Ishikawa (cell line): ENCODE results near the gene ABTB2.

Experiments
- CEBPB ChIP-seq: IDR thresholded peaks from 2 replicates; pipeline ENCODE4 v1.6.1; 2012
- CREB1 ChIP-seq: IDR thresholded peaks from 2 replicates; pipeline ENCODE4 v1.6.1; 2012; ENCODE audit warnings: low read depth
- EGR1 ChIP-seq: IDR thresholded peaks from 2 replicates; pipeline ENCODE4 v1.6.1; 2012
- EP300 ChIP-seq: IDR thresholded peaks from 2 replicates; pipeline ENCODE4 v1.6.1; 2012; ENCODE audit warnings: borderline replicate concordance
- MAX ChIP-seq: IDR thresholded peaks from 2 replicates; pipeline ENCODE4 v1.6.1; 2012
- NFIC ChIP-seq: IDR thresholded peaks from 2 replicates; pipeline ENCODE4 v1.6.1; 2012
- RAD21 ChIP-seq: IDR thresholded peaks from 2 replicates; pipeline ENCODE4 v1.6.1; 2012; ENCODE audit warnings: low read depth
- TAF1 ChIP-seq: IDR thresholded peaks from 2 replicates; pipeline ENCODE4 v1.6.1; 2012; ENCODE audit warnings: low read depth, mild to moderate bottlenecking
- TCF12 ChIP-seq: IDR thresholded peaks from 2 replicates; pipeline ENCODE4 v1.6.1; 2012; ENCODE audit warnings: low read depth
- TEAD4 ChIP-seq: IDR thresholded peaks from 2 replicates; pipeline ENCODE4 v1.6.1; 2012
- USF1 ChIP-seq: IDR thresholded peaks from 2 replicates; pipeline ENCODE4 v1.6.1; 2012
- YY1 ChIP-seq: IDR thresholded peaks from 2 replicates; pipeline ENCODE4 v1.6.1; 2012; ENCODE audit warnings: low read depth
- ZBTB7A ChIP-seq: IDR thresholded peaks from 2 replicates; pipeline ENCODE4 v1.6.1; 2012; ENCODE audit warnings: low read depth
- TF ChIP-seq, protein P1 (sequence below): IDR thresholded peaks from 2 replicates; pipeline ENCODE4 v1.6.1; 2012; ENCODE audit warnings: low read depth, mild to moderate bottlenecking

DNA sequence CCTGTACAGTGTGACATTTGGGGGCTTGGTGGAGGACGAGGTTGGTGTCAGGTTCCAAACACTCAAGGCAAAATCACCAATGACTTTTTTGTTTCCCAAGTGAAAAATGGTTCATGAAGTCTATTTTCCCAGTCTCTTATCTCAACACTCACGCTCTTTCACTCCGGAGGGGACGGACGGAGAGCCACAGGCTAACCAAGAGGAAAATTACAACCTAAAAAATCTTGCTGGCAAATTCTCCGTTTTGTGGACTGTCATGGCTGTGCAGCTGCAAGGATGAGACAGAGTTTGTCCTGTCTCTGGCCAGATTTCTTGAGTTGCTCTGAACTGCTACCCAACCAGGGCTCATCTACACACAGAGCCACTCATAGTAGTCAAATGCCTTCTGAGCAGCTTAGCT is 101.2 kb downstream of the ABTB2 start:
- TF ChIP-seq, protein P1, sequence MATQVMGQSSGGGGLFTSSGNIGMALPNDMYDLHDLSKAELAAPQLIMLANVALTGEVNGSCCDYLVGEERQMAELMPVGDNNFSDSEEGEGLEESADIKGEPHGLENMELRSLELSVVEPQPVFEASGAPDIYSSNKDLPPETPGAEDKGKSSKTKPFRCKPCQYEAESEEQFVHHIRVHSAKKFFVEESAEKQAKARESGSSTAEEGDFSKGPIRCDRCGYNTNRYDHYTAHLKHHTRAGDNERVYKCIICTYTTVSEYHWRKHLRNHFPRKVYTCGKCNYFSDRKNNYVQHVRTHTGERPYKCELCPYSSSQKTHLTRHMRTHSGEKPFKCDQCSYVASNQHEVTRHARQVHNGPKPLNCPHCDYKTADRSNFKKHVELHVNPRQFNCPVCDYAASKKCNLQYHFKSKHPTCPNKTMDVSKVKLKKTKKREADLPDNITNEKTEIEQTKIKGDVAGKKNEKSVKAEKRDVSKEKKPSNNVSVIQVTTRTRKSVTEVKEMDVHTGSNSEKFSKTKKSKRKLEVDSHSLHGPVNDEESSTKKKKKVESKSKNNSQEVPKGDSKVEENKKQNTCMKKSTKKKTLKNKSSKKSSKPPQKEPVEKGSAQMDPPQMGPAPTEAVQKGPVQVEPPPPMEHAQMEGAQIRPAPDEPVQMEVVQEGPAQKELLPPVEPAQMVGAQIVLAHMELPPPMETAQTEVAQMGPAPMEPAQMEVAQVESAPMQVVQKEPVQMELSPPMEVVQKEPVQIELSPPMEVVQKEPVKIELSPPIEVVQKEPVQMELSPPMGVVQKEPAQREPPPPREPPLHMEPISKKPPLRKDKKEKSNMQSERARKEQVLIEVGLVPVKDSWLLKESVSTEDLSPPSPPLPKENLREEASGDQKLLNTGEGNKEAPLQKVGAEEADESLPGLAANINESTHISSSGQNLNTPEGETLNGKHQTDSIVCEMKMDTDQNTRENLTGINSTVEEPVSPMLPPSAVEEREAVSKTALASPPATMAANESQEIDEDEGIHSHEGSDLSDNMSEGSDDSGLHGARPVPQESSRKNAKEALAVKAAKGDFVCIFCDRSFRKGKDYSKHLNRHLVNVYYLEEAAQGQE = no peak
- TF ChIP-seq MAX = no peak
- no peak for TF ChIP-seq EP300
- TF ChIP-seq CREB1 = no peak
- TF ChIP-seq NFIC = no peak
- TF ChIP-seq YY1 = no peak
- no peak for TF ChIP-seq TEAD4
- no peak for TF ChIP-seq RAD21
- no peak for TF ChIP-seq ZBTB7A
- TF ChIP-seq CEBPB = no peak
- no peak for TF ChIP-seq TCF12
- no peak for TF ChIP-seq TAF1
- TF ChIP-seq EGR1 = no peak
- no peak for TF ChIP-seq USF1
